GM18858 (cell line): ENCODE measurements around the gene SMARCA2.

Experiments used
- ATAC-seq: cut with Tn5 transposase; IDR thresholded peaks from one replicate; pipeline ENCODE4 v1.9.1; 2021; ENCODE audit not compliant: unreplicated experiment

SMARCA2 gene

GRCh38 chr9:2039294-2040180 lies 24.4 kb downstream of the SMARCA2 start:
- no peak for ATAC-seq

- no peak for ATAC-seq
These were observed 25.7 kb downstream of the SMARCA2 start for GRCh38 chr9:2040828-2041227.

GRCh38 chr9:2041736-2042135 lies 26.6 kb downstream of the SMARCA2 start:
- no peak for ATAC-seq

GRCh38 chr9:2043243-2043642 lies 28.1 kb downstream of the SMARCA2 start:
- peak; percentile 25 for ATAC-seq

GRCh38 chr9:2043881-2044462 lies 28.8 kb downstream of the SMARCA2 start:
- peak; percentile 60 for ATAC-seq

- ATAC-seq: no peak
These were observed 32.1 kb downstream of the SMARCA2 start for GRCh38 chr9:2047144-2047671.

- no peak for ATAC-seq
These were observed 32.8 kb downstream of the SMARCA2 start for GRCh38 chr9:2047916-2048315.

- ATAC-seq: no peak
These were observed 35.1 kb downstream of the SMARCA2 start for GRCh38 chr9:2050236-2050635.

- ATAC-seq: peak; percentile 85
These were observed 39.0 kb downstream of the SMARCA2 start for GRCh38 chr9:2053883-2054845.

GRCh38 chr9:2055203-2055658 lies 40.1 kb downstream of the SMARCA2 start:
- peak; percentile 29 for ATAC-seq

GRCh38 chr9:2059274-2059929 lies 44.3 kb downstream of the SMARCA2 start:
- no peak for ATAC-seq

GRCh38 chr9:2060424-2060823 lies 45.3 kb downstream of the SMARCA2 start:
- no peak for ATAC-seq

- no peak for ATAC-seq
These were observed 50.6 kb downstream of the SMARCA2 start for GRCh38 chr9:2065704-2066103.

- ATAC-seq: no peak
These were observed 51.4 kb downstream of the SMARCA2 start for GRCh38 chr9:2066312-2067273.

- peak; percentile 73 for ATAC-seq
These were observed 57.7 kb downstream of the SMARCA2 start for GRCh38 chr9:2072752-2073405.

- ATAC-seq: no peak
These were observed 67.6 kb downstream of the SMARCA2 start for GRCh38 chr9:2082772-2083171.

- ATAC-seq: no peak
These were observed 68.3 kb downstream of the SMARCA2 start for GRCh38 chr9:2083479-2083878.

- ATAC-seq: no peak
These were observed 70.6 kb downstream of the SMARCA2 start for GRCh38 chr9:2085716-2086115.

- ATAC-seq: no peak
These were observed 71.0 kb downstream of the SMARCA2 start for GRCh38 chr9:2086116-2086515.
